Activated T-cell treated with anti-CD3 and anti-CD28 coated beads for 4 hours (primary cell): ENCODE data around the gene SULT4A1.

ENCODE experiments used
- DNase-seq: peaks from one replicate; pipeline ENCODE4 v3.0.0-alpha.2; 2020

SULT4A1 gene

GRCh38 chr22:43796567-43796966 lies 65.7 kb downstream of the SULT4A1 start:
- DNase-seq = no peak

GRCh38 chr22:43795320-43795719 lies 67.0 kb downstream of the SULT4A1 start:
- no peak for DNase-seq

GRCh38 chr22:43792905-43793304 lies 69.4 kb downstream of the SULT4A1 start:
- no peak for DNase-seq

GRCh38 chr22:43789452-43789851 lies 72.9 kb downstream of the SULT4A1 start:
- no peak for DNase-seq

- no peak for DNase-seq
Measured at GRCh38 chr22:43783777-43784176, 78.5 kb downstream of the SULT4A1 start.

- DNase-seq = no peak
Measured at GRCh38 chr22:43782448-43782847, 79.9 kb downstream of the SULT4A1 start.

GRCh38 chr22:43777286-43777685 lies 85.0 kb downstream of the SULT4A1 start:
- DNase-seq = no peak

- DNase-seq = no peak
Measured at GRCh38 chr22:43776081-43776670, 86.1 kb downstream of the SULT4A1 start.
